HepG2 (cell line): ENCODE measurements around the gene NPB. TPM values are rescaled to one million over a fixed set of nuclear protein-coding genes. Genes with fewer than 3 reads are reported as not detected.

Experiments used
- AGO2 ChIP-seq: fragments of 200-400 bp; formaldehyde crosslinking; optimal IDR thresholded peaks from 2 replicates; pipeline ENCODE3; 2017; ENCODE audit warnings: mild to moderate bottlenecking, low read depth, low read length, moderate library complexity
- ATF7-NPFF ChIP-seq: sonication (generic); formaldehyde crosslinking; IDR thresholded peaks from 2 replicates; pipeline ENCODE4 v1.8.1; 2023; ENCODE audit warnings: mild to moderate bottlenecking, low read depth, missing genetic modification reagents, moderate library complexity
- ATRX ChIP-seq: sonication (generic); formaldehyde crosslinking; IDR thresholded peaks from 2 replicates; pipeline ENCODE4 v1.4.0; 2020; ENCODE audit warnings: missing genetic modification reagents, borderline replicate concordance
- ELF3 ChIP-seq: IDR thresholded peaks from 2 replicates; pipeline ENCODE4 v1.6.1; 2016; ENCODE audit warnings: missing genetic modification reagents, missing compliant biosample characterization
- HOXD1 ChIP-seq: sonication (generic); formaldehyde crosslinking; IDR thresholded peaks from 2 replicates; pipeline ENCODE4 v1.5.0; 2020; ENCODE audit warnings: missing genetic modification reagents
- NFE2L2 ChIP-seq: fragments of 150-350 bp; IDR thresholded peaks from 2 replicates; pipeline ENCODE4 v1.6.1; 2014; ENCODE audit warnings: low read length
- NR2C2 ChIP-seq: sonication (generic); formaldehyde crosslinking; IDR thresholded peaks from 2 replicates; pipeline ENCODE4 v1.4.0; 2020; ENCODE audit warnings: missing genetic modification reagents, mild to moderate bottlenecking, moderate library complexity, borderline replicate concordance
- POLR2A ChIP-seq, 2 experiments: IDR thresholded peaks; 2 replicates each; pipeline ENCODE4 v1.6.1; 2011; ENCODE audit warnings: low read depth in 2 of 2, low read length in 2 of 2, mild to moderate bottlenecking in 1 of 2, moderate library complexity in 1 of 2; ENCODE audit not compliant: insufficient read depth in 1 of 2
- POLR2AphosphoS5 ChIP-seq: IDR thresholded peaks from 2 replicates; pipeline ENCODE4 v1.6.1; 2012; ENCODE audit warnings: low read depth, low read length
- PPARG ChIP-seq: conservative IDR thresholded peaks from 2 replicates; pipeline ENCODE4 v1.6.1; 2016; ENCODE audit warnings: missing biosample characterization, missing genetic modification reagents
- SALL1 ChIP-seq: sonication (generic); formaldehyde crosslinking; IDR thresholded peaks from 2 replicates; pipeline ENCODE4 v1.8.0; 2022; ENCODE audit warnings: mild to moderate bottlenecking, missing genetic modification reagents
- SALL2 ChIP-seq: sonication (generic); formaldehyde crosslinking; IDR thresholded peaks from 2 replicates; pipeline ENCODE4 v1.8.1; 2023; ENCODE audit warnings: mild to moderate bottlenecking, missing genetic modification reagents, inconsistent platforms
- SAP130 ChIP-seq: IDR thresholded peaks from 2 replicates; pipeline ENCODE4 v1.6.1; 2016; ENCODE audit warnings: low read depth
- SPEN ChIP-seq: sonication (generic); formaldehyde crosslinking; IDR thresholded peaks from 2 replicates; pipeline ENCODE4 v1.5.1; 2020; ENCODE audit warnings: low read depth, mild to moderate bottlenecking, missing genetic modification reagents
- STAG1 ChIP-seq: sonication (generic); formaldehyde crosslinking; IDR thresholded peaks from 2 replicates; pipeline ENCODE4 v1.4.0; 2020; ENCODE audit warnings: missing genetic modification reagents
- TP53 ChIP-seq: sonication (generic); formaldehyde crosslinking; conservative IDR thresholded peaks from 2 replicates; pipeline ENCODE4 v1.4.0; 2020; ENCODE audit warnings: missing genetic modification reagents
- ZFP1 ChIP-seq: IDR thresholded peaks from 2 replicates; pipeline ENCODE4 v1.6.1; 2016
- ZFX ChIP-seq: sonication (generic); formaldehyde crosslinking; IDR thresholded peaks from 2 replicates; pipeline ENCODE4 v1.4.0; 2020; ENCODE audit warnings: mild to moderate bottlenecking, low read depth, missing genetic modification reagents, moderate library complexity
- ZNF317 ChIP-seq: sonication (generic); formaldehyde crosslinking; IDR thresholded peaks from 2 replicates; pipeline ENCODE4 v1.5.0; 2020; ENCODE audit warnings: mild to moderate bottlenecking, missing genetic modification reagents
- ZNF430 ChIP-seq: sonication (generic); formaldehyde crosslinking; IDR thresholded peaks from 2 replicates; pipeline ENCODE4 v1.9.0; 2021; ENCODE audit warnings: mild to moderate bottlenecking, missing genetic modification reagents
- ZNF572 ChIP-seq: sonication (generic); formaldehyde crosslinking; IDR thresholded peaks from 2 replicates; pipeline ENCODE4 v1.5.1; 2020; ENCODE audit warnings: mild to moderate bottlenecking, missing genetic modification reagents
- ZNF577 ChIP-seq: sonication (generic); formaldehyde crosslinking; IDR thresholded peaks from 2 replicates; pipeline ENCODE4 v1.4.0; 2020; ENCODE audit warnings: mild to moderate bottlenecking, low read depth, missing genetic modification reagents, borderline replicate concordance
- ZNF720 ChIP-seq: sonication (generic); formaldehyde crosslinking; IDR thresholded peaks from 2 replicates; pipeline ENCODE4 v1.4.0; 2020; ENCODE audit warnings: missing genetic modification reagents
- ZNF724P ChIP-seq: sonication (generic); formaldehyde crosslinking; IDR thresholded peaks from 2 replicates; pipeline ENCODE4 v1.8.0; 2022; ENCODE audit warnings: missing genetic modification reagents, borderline replicate concordance
- ZNF839 ChIP-seq: sonication (generic); formaldehyde crosslinking; IDR thresholded peaks from 2 replicates; pipeline ENCODE4 v1.4.0; 2020; ENCODE audit warnings: missing genetic modification reagents, mild to moderate bottlenecking, borderline replicate concordance
- polyA plus RNA-seq, 8 experiments: library from polyadenylated mRNA; depleted of rRNA in 3 of 8; stranded (reverse) in 7 of 8; unstranded in 1 of 8; fragments of >200 nt; fragmentation: Illumina TruSeq in 4 of 8; extraction: Trizol in 4 of 8; gene quantifications; 2 replicates each; pipeline versions ENCODE4 v1.2.1 to v1.2.3, GENCODE V29; 2011 to 2016; ENCODE audit warnings: low read depth in 4 of 8, missing spikeins in 1 of 8, mixed read lengths in 1 of 8; ENCODE audit not compliant: insufficient read depth in 1 of 8
- total RNA-seq, 5 experiments: library from RNA; depleted of rRNA; stranded (reverse); fragments of >200 nt; fragmentation: Illumina TruSeq; extraction: Trizol; gene quantifications; 2 replicates each; pipeline ENCODE4 v1.2.3, GENCODE V29; 2016; ENCODE audit warnings: low read depth in 1 of 5
- TF ChIP-seq, protein P1 (sequence below): sonication (generic); formaldehyde crosslinking; IDR thresholded peaks from 2 replicates; pipeline ENCODE4 v1.4.0; 2020; ENCODE audit warnings: missing genetic modification reagents
- TF ChIP-seq, protein P2 (sequence below): sonication (generic); formaldehyde crosslinking; IDR thresholded peaks from 2 replicates; pipeline ENCODE4 v1.8.1; 2022; ENCODE audit warnings: low read depth, mild to moderate bottlenecking, missing genetic modification reagents

The NPB gene
- total and polyA plus RNA-seq, 2 of the 13 experiments (the other 11 are each of a cell fraction or from before 2014, with no cell fraction given), result 0.11 to 0.93 TPM

DNA sequence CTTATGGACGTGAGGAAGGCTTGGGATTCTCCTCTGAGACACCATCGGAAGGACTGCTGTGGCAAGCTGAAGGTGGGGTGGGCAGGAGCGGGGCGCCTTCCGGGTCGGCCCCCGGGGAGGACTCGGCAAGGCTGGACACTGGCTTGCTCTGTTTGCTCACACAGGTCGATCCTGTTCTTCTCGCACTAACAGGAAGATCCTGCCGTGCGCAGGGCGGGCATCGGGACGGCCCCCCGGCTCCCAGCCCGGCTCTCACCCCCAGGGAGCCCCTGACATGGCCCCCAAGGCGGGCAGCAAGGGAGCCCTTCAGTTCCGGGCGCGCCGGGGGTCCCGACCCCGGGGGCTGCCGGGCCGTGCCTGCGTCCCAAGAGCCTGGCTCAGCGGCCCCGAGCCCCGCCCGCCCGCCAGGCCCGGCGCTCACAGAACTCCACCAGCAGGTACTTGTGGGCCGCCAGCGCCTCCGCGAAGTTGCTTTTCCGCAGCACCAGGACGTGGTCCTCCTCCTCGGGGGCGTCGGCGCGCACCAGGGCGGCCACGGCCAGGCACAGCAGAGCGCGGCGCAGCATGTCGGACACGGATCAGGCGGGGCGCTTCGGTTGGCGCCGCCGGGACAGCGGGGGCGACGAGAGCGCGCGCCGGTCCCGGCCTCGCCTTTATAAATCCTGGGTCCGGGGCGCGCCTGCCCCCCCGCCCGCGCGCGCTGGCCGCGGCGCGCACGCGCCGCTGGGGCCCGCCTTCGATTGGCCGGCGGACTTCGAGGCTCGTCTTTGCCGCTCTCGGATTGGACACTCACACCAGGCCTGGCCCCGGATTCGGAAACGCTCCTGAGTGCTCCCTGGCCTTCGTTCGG is 41.9 kb upstream of the NPB start, which contains the start of gene P4HB (continued):
- TF ChIP-seq SALL2, result no peak; the same call in 1 of the 2 replicates
- 0 out of 2 replicates have a peak, but pooled peaks have one; percentile 60 for TF ChIP-seq ZNF724P (CRISPR knock-in tag)
- 0 out of 2 replicates have a peak, but pooled peaks have one; percentile 22 for TF ChIP-seq ZNF430 (CRISPR knock-in tag)
- TF ChIP-seq SAP130, result peak; percentile 61
- no peak for TF ChIP-seq TP53 (CRISPR knock-in tag)
- no peak for TF ChIP-seq SPEN (CRISPR knock-in tag)
- TF ChIP-seq ZNF839, result peak; percentile 1; the same call in 1 of the 2 replicates
- TF ChIP-seq AGO2, result peak; percentile 92
- TF ChIP-seq POLR2A (IDR thresholded peaks at IDR 0.05; ENCODE audit: insufficient read depth in 1 of 2, low read depth in 2 of 2, low read length in 2 of 2), result peak in 1 of 2 experiments; percentile 97; a peak in 2 of 4 replicates
- TF ChIP-seq, protein P1, sequence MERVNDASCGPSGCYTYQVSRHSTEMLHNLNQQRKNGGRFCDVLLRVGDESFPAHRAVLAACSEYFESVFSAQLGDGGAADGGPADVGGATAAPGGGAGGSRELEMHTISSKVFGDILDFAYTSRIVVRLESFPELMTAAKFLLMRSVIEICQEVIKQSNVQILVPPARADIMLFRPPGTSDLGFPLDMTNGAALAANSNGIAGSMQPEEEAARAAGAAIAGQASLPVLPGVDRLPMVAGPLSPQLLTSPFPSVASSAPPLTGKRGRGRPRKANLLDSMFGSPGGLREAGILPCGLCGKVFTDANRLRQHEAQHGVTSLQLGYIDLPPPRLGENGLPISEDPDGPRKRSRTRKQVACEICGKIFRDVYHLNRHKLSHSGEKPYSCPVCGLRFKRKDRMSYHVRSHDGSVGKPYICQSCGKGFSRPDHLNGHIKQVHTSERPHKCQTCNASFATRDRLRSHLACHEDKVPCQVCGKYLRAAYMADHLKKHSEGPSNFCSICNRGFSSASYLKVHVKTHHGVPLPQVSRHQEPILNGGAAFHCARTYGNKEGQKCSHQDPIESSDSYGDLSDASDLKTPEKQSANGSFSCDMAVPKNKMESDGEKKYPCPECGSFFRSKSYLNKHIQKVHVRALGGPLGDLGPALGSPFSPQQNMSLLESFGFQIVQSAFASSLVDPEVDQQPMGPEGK (CRISPR knock-in tag), result peak; percentile 53; the same call in 1 of the 2 replicates
- no peak for TF ChIP-seq ATRX (CRISPR knock-in tag)
- peak; percentile 96; the same call in 1 of the 2 replicates for TF ChIP-seq NR2C2 (CRISPR knock-in tag)
- TF ChIP-seq POLR2AphosphoS5, result peak; percentile 97
- no peak for TF ChIP-seq PPARG (CRISPR knock-in tag)
- TF ChIP-seq STAG1 (CRISPR knock-in tag), result peak; percentile 23; the same call in 1 of the 2 replicates
- TF ChIP-seq ZFX (CRISPR knock-in tag), result peak; percentile 78
- no peak for TF ChIP-seq ZNF572 (CRISPR knock-in tag)
- TF ChIP-seq ZFP1 (CRISPR knock-in tag), result no peak
- peak; percentile 87 for TF ChIP-seq ATF7-NPFF (CRISPR knock-in tag)
- 0 out of 2 replicates have a peak, but pooled peaks have one; percentile 27 for TF ChIP-seq HOXD1 (CRISPR knock-in tag)
- no peak for TF ChIP-seq NFE2L2
- no peak for TF ChIP-seq ZNF317 (CRISPR knock-in tag)
- TF ChIP-seq ZNF577 (CRISPR knock-in tag), result no peak
- TF ChIP-seq, protein P2, sequence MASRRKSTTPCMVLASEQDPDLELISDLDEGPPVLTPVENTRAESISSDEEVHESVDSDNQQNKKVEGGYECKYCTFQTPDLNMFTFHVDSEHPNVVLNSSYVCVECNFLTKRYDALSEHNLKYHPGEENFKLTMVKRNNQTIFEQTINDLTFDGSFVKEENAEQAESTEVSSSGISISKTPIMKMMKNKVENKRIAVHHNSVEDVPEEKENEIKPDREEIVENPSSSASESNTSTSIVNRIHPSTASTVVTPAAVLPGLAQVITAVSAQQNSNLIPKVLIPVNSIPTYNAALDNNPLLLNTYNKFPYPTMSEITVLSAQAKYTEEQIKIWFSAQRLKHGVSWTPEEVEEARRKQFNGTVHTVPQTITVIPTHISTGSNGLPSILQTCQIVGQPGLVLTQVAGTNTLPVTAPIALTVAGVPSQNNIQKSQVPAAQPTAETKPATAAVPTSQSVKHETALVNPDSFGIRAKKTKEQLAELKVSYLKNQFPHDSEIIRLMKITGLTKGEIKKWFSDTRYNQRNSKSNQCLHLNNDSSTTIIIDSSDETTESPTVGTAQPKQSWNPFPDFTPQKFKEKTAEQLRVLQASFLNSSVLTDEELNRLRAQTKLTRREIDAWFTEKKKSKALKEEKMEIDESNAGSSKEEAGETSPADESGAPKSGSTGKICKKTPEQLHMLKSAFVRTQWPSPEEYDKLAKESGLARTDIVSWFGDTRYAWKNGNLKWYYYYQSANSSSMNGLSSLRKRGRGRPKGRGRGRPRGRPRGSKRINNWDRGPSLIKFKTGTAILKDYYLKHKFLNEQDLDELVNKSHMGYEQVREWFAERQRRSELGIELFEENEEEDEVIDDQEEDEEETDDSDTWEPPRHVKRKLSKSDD, result 0 out of 2 replicates have a peak, but pooled peaks have one; percentile 48
- TF ChIP-seq ZNF720, result 0 out of 2 replicates have a peak, but pooled peaks have one; percentile 70
- peak; percentile 61 for TF ChIP-seq SALL1 (CRISPR knock-in tag)
- no peak for TF ChIP-seq ELF3
